Suprapubic skin (tissue), 4 donors: ENCODE measurements around the gene PTPN11. TPM values are rescaled to one million over a fixed set of nuclear protein-coding genes. Genes with fewer than 3 reads are reported as not detected.
A peak's percentile ranks its signal among the peaks of the same experiment; 100 is the strongest.
"Not testable (repeated sequence)": the region's sequence is repeated elsewhere in the genome, so short reads cannot be mapped to it uniquely, and the experiment has no call there.

Experiments used
- DNase-seq, 2 donors: peaks; one replicate each; pipeline ENCODE4 v3.0.0-alpha.2; 2019; ENCODE audit warnings: low spot score in 2 of 2
- H3K27ac ChIP-seq: fragments of 200-600 bp; sonication (generic); one replicate; pipeline ENCODE4 v1.5.1; 2019
- H3K27me3 ChIP-seq: fragments of 200-600 bp; sonication (generic); one replicate; pipeline ENCODE4 v1.5.1; 2019
- H3K36me3 ChIP-seq: fragments of 200-600 bp; sonication (generic); one replicate; pipeline ENCODE4 v1.5.1; 2019
- H3K4me1 ChIP-seq: fragments of 200-600 bp; sonication (generic); one replicate; pipeline ENCODE4 v1.5.1; 2019
- H3K4me3 ChIP-seq: fragments of 200-600 bp; sonication (generic); one replicate; pipeline ENCODE4 v1.5.1; 2019; ENCODE audit warnings: mild to moderate bottlenecking
- H3K9me3 ChIP-seq: fragments of 200-600 bp; sonication (generic); one replicate; pipeline ENCODE4 v1.5.1; 2019
- CTCF ChIP-seq, 2 donors: fragments of 200-600 bp in 1 of 2; fragments of 450-650 bp in 1 of 2; sonication (generic) in 1 of 2; IDR thresholded peaks; one replicate each; pipeline ENCODE4 v1.5.1; 2016 to 2019; ENCODE audit warnings: antibody characterized with exemption in 2 of 2, mild to moderate bottlenecking in 1 of 2, moderate library complexity in 1 of 2
- EP300 ChIP-seq: sonication (generic); formaldehyde crosslinking; IDR thresholded peaks from one replicate; pipeline ENCODE4 v1.6.1; 2017; ENCODE audit warnings: antibody characterized with exemption
- POLR2A ChIP-seq, 2 donors: fragments of 450-650 bp; IDR thresholded peaks; one replicate each; pipeline ENCODE4 v1.6.1; 2017; ENCODE audit warnings: antibody characterized with exemption in 2 of 2, mild to moderate bottlenecking in 2 of 2, moderate library complexity in 2 of 2
- POLR2AphosphoS5 ChIP-seq, 3 donors: sonication (generic); formaldehyde crosslinking; IDR thresholded peaks; one replicate each; pipeline ENCODE4 v1.6.1; 2017; ENCODE audit warnings: antibody characterized with exemption in 3 of 3
- WGBS: methylation state at CpG from one replicate; pipeline ENCODE4 v1.1.5; 2018; 5-methylcytosine and 5-hydroxymethylcytosine counted together
- total RNA-seq, 4 donors: library from RNA; depleted of rRNA; stranded (reverse); fragments of >200 nt; gene quantifications; one replicate each; pipeline ENCODE4 v1.1.0, GENCODE V29; 2016

PTPN11 gene
- total RNA-seq, 4 donors from 2014 or later = 56.6 to 70.7 (median 65.3) TPM

GRCh38 chr12:112413855-112414625 lies 4.7 kb upstream of the PTPN11 start:
- WGBS = 63% methylated on average over 2 of the region's 2 CpGs
- Histone ChIP-seq H3K27ac (no peak overlapping the region), H3K36me3 (no peaks in the 10 kb centered on the region), H3K9me3 (no peaks in the 10 kb centered on the region), H3K4me1 (peaks cover 11% of the 10 kb centered on the region), H3K27me3 (no peaks in the 10 kb centered on the region), H3K4me3 (no peak overlapping the region)
- TF ChIP-seq EP300 (no peak), POLR2AphosphoS5 (IDR thresholded peaks at IDR 0.05) (no peak), POLR2A (IDR thresholded peaks at IDR 0.05) (no peak), CTCF (IDR thresholded peaks at IDR 0.05) (no peak)
- DNase-seq = no peak

GRCh38 chr12:112415457-112415856 lies 3.3 kb upstream of the PTPN11 start:
- not testable (repeated sequence) for H3K9me3 ChIP-seq, DNase-seq, H3K36me3 ChIP-seq, H3K27me3 ChIP-seq, H3K27ac ChIP-seq, H3K4me3 ChIP-seq
- WGBS = 90% methylated on average over 4 of the region's 4 CpGs
- H3K4me1 ChIP-seq = peaks cover 21% of the 10 kb centered on the region

- Histone ChIP-seq H3K36me3 (no peaks in the 10 kb centered on the region), H3K27me3 (no peaks in the 10 kb centered on the region), H3K4me3 (peak overlapping the region; percentile 98), H3K9me3 (no peaks in the 10 kb centered on the region), H3K27ac (peak overlapping the region; percentile 97), H3K4me1 (peaks cover 46% of the 10 kb centered on the region)
- TF ChIP-seq POLR2AphosphoS5 (IDR thresholded peaks at IDR 0.05) (no peak), EP300 (no peak), CTCF (IDR thresholded peaks at IDR 0.05) (no peak), POLR2A (IDR thresholded peaks at IDR 0.05) (no peak)
- DNase-seq = no peak
- WGBS = 2% methylated on average over 18 of the region's 18 CpGs
Observed at GRCh38 chr12:112418273-112418607, 507 bp upstream of the PTPN11 start.

- Histone ChIP-seq H3K4me3 (peak overlapping the region; percentile 98), H3K27ac (peak overlapping the region; percentile 97), H3K9me3 (no peaks in the 10 kb centered on the region), H3K36me3 (no peaks in the 10 kb centered on the region), H3K4me1 (peaks cover 55% of the 10 kb centered on the region), H3K27me3 (no peaks in the 10 kb centered on the region)
- DNase-seq = peak; percentile 87 to 88
- TF ChIP-seq CTCF (IDR thresholded peaks at IDR 0.05) (no peak), EP300 (no peak), POLR2AphosphoS5 (IDR thresholded peaks at IDR 0.05) (peak; percentile 63 to 95 (median 71)), POLR2A (IDR thresholded peaks at IDR 0.05) (peak in 1 of 2 donors; percentile 6)
- WGBS = 7% methylated on average over 23 of the region's 31 CpGs
Observed at GRCh38 chr12:112419297-112420133, 768 bp downstream of the PTPN11 start.

- no peaks in the 10 kb centered on the region for H3K9me3 ChIP-seq
- H3K4me1 ChIP-seq = peaks cover 55% of the 10 kb centered on the region
- H3K27ac ChIP-seq = peak overlapping the region; percentile 48
- WGBS = 72% methylated on average over 3 of the region's 3 CpGs
- H3K4me3 ChIP-seq = peak overlapping the region; percentile 98
- no peaks in the 10 kb centered on the region for H3K27me3 ChIP-seq
- no peak for DNase-seq
- no peak for TF ChIP-seq EP300
- no peaks in the 10 kb centered on the region for H3K36me3 ChIP-seq
Observed at GRCh38 chr12:112420740-112421139, 2.0 kb downstream of the PTPN11 start.

GRCh38 chr12:112421363-112421762 lies 2.6 kb downstream of the PTPN11 start:
- TF ChIP-seq CTCF (IDR thresholded peaks at IDR 0.05) (no peak), POLR2A (IDR thresholded peaks at IDR 0.05) (no peak), POLR2AphosphoS5 (IDR thresholded peaks at IDR 0.05) (no peak), EP300 (no peak)
- Histone ChIP-seq H3K9me3 (no peaks in the 10 kb centered on the region), H3K4me3 (no peak overlapping the region), H3K27me3 (no peaks in the 10 kb centered on the region), H3K36me3 (no peaks in the 10 kb centered on the region), H3K27ac (peak overlapping the region; percentile 77), H3K4me1 (peaks cover 57% of the 10 kb centered on the region)
- WGBS = 85% methylated on average over 1 of the region's 1 CpG
- no peak for DNase-seq
